Activated T-cell treated with anti-CD3 and anti-CD28 coated beads for 1 hour (primary cell): ENCODE measurements around the gene MYOCOS.
"Not testable (repeated sequence)": the region's sequence is repeated elsewhere in the genome, so short reads cannot be mapped to it uniquely, and the experiment has no call there.

ENCODE experiments used
- DNase-seq: peaks from one replicate; pipeline ENCODE4 v3.0.0-alpha.2; 2020; ENCODE audit warnings: low read depth

Gene MYOCOS

DNA sequence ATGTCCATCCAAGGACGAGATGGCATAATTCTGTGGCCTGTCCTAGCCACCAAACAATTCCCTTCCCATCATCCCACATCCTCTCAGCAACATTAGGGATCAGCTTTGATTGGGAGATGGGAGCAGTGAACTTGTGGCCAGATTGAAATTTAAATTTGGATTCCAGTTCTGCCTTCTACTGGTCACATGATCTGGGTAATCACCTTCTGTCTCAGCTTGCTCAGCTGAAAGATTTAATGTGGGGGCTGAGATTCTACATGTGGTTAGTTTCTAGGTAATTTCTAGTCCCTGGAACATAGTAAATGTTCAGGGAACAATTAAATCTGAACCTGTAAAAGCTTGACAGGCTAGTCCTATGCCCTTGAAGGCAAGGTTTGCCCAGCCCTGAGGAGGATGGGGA, 3.2 kb downstream of the MYOCOS start:
- DNase-seq: no peak

DNA sequence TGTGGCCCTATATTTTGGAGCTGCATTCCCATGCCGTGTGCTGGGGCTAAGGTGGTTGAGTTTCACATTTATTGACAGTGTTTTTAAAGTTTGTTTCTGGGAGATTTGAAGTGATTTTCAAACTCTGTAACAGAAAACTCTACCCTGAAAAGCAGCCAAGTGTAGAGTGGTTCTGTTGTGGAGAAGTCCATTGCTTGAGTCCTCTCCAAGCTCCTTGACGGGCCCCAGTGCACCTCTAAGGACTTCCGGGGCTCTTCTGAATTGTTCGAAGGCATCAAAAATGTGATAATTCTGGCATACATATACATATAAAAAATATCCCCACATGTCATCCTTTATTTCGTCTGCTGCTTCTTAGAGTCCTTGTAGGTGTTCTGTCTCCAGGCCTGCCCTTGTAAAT, 5.0 kb downstream of the MYOCOS start:
- DNase-seq: no peak

DNA sequence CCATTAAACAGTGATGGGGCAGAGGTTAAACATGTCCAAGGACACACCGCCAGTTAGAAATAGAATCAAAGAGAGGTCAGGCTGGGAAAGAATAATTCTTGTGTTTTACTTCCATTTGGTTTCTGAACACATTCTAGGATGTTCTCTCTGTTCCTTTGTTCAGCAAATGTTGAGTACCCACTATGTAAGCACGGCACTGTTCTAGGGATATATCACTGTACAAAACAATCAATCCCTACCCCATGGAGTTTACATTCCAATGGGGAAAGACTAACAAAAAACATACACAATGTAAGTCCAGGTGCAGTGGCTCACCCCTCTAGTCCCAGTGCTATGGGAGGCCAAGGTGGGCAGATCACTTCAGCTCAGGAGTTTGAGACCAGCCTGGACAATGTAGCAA, 6.2 kb downstream of the MYOCOS start:
- DNase-seq: no peak

DNA sequence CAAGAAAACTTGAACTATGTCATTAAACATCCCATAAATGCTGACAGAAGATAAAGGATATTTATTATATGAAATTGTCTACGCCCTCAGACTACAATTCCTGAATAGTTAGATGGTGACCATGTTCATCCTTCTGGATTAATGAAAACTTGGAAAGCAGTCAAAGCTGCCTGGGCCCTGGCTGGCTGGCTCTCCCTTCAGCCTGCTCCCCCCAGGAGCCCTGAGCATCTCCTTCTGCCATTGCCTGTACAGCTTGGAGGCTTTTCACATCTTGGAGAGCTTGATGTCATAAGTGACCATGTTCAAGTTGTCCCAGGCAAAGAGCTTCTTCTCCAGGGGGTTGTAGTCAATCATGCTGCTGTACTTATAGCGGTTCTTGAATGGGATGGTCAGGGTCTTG, 13.6 kb downstream of the MYOCOS start:
- DNase-seq: no peak

DNA sequence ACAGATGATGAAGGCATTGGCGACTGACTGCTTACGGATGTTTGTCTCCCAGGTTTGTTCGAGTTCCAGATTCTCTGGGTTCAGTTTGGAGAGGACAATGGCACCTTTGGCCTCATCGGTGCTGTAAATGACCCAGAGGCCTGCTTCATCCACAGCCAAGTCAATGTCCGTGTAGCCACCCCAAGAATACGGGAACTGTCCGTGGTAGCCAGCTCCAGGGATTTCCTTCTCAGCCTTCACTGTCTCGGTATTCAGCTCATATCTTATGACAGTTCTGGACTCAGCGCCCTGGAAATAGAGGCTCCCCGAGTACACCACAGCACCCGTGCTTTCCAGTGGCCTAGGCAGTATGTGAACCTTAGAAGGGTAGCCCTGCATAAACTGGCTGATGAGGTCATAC, 14.1 kb downstream of the MYOCOS start:
- DNase-seq: no peak

DNA sequence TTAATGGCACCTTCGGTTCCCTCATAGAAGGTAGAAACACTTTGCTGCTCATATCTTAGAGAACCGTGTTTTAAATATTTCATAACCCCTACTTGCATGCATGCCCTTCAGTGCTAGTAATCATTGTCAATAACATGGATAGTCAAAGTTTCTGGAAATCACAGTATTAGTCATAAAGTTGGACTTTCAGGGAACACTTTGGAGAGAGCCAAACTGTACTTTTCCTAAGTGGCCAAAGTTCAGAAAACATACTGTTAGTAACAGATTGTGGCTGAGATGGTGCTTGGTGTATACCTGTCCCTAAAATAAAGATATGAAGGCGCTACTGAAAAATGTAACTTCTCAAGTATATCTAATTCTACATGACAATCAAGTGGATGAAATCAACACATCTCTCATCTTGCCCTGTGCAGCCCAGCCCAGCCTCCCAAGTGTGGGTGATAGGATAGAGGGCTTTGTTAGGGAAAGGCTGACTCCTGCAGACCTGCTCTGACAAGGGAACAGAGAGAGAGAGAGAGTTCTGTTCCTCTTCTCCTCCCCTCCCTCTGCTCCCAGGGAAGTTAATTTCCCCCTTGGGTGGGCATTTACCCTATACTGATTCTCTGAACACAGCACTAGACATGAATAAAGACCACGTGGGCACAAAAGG, 16.0 kb downstream of the MYOCOS start:
- no peak for DNase-seq

DNA sequence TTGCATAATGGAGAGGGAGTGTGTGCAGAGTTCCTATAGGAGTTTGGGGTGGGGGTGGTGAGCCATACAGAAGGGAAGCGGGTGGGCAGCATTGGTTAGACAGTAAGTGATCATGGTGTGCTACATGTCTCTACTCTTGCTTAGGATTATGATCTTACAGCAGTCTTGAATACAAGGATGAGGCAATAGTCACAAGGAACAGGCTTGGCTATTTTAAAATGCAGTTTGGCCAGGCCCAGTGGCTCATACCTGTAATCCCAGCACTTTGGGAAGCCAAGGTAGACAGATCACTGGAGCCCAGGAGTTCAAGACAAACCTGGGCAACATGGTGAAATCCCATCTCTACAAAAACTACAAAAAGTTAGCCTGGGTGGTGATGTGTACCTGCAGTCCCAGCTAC, 18.2 kb downstream of the MYOCOS start:
- no peak for DNase-seq

DNA sequence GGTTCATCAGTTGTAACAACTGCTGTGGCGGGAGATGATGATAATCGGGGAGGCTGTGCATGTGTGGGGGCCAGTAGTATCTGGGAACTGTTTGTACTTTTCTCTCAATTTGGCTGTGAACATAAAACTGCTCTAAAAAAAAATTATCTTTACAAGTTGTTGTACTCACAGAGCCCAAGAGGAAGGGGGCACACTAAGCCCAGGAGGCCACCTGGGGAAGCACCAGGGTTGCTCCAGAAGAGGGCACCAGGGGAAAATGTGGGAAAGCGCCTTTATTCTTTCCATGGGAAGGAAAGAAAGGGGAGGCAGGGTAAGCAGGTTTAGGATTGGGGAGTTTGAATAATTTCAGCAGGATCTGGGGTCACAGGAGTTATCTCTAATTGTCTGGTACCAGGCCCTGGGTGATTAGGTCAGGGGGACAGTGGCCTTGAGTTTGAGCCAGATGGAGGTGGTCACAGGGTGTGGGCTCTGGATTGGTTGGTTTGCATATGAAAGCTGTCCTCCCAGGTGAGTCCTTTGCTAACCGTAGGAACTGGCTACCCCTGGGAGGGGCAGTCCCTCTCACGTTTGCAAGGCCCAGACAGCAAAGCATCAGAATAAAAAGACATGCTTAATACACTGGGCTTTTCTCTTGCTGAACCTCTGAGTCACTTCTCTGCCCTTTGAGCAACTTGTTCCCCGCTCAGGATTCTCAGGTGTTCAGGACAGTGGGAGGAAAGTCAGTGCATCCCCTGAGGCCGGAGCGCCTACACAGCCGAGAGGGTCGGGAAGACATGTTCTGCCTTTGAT, 19.2 kb downstream of the MYOCOS start:
- DNase-seq: no peak

DNA sequence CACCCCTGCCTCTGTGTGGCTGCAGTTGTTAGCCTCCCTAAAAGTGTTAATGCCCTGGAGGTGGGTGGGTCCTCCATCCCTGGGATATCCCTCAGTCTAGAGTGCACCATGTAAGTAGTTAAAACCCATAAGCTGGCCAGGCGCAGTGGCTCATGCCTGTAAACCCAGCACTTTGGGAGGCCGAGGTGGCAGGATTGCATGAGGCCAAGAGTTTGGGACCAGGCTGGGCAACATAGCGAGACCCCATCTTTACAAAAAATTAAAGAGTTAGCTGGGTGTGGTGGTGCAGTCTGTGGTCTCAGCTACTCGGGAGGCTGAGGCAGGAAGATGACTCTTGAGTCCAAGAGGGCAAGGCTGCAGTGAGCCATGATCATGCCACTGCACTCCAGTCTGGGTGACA, 20.2 kb downstream of the MYOCOS start:
- DNase-seq: no peak

DNA sequence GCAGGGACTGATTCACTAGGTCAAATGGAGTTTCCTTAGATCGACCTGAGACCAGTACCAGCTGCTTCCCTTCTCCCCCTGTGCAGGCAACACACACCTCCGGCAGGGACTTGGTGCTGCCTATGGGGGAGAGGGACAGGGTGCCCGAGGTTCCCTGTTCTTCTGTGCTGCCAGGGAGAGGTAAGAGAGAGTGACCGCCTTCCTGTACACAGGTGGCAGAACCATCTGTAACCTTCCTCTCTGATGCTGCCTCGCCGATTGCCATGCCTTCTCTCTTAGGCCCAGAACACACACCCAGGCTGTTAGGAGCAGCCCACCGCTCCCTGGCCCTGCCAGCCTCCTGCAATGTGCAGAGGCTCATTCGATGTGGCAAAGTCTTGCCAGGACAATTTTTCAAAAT, 21.1 kb downstream of the MYOCOS start:
- DNase-seq: no peak

DNA sequence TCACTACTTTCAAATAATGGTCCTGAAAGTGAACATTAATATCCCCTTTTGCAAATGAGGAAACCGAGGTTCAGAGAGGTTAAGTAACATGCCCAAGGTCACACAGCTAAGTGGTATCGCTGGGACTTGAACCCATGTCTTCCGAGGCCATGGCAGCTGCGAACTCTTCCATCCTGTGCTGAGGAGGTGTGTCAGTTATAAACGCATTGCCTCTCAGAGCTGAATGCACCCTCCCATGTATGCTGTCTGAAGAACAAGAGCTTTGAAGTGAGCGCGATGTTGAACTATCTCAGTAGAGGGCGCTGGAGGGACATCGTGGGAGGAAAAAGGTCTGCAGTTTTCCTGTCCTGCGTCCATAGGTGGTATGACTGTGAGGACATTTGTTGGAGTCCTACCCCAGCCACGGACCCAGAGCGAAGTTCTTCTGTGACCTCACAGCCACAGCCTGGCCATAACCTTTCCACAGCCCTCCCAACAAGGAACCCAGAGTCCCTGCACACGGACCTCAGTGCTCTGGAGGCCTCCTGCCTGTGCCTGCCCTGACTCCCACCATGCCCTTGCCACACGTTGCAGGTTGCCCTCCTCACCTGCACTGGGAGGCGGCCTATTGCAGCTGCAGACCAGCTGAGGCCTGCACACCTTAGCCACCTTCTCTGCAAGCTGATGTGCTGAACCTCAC, 22.9 kb downstream of the MYOCOS start:
- DNase-seq: peak; percentile 37

DNA sequence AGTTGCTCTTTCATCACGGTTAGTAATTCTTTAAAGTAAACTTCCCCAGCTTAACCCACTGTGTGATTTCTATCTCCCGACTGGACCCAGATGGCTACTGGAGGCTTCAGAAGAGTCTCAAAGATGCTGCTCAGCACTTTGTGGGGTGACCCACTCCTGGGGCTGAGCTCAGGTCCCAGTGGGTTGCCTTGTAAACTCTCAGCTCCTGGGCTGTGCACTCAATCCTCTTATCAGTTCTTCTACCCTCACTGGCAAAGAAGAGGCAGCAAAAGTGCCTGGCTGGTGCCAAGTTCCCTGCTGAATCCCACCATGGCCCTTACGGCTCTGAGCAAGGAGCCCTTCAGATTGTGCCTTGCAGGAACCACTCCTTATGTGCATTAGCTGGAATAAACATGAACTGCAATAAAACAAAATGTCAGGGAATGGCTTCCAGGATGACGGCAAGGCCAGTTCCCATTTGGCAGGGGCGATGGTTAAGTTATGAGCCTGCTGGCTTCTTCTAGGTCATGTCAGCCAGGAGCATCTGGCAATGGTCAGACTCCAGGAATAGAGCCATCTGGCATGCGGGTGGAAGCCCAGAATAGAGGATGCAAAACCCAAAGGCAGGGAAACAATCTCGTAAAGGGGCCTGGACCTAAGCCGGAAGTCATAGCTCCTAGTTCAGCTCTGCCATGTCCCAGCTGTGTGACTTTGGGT, 23.7 kb downstream of the MYOCOS start:
- DNase-seq: no peak

DNA sequence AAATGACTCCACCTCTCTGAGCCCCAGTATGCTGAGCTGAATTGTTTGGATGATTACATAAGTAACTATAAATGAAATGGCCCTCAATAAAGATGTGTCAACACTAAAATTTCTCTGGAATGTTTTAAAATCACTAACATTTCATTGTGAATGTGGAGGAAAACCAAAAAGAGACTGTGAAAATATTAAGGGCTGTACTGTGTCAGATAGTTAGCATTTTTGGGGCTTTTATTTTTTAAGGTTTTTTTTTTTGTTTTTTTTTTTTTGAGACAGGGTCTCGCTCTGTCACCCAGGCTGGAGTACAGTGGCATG, 24.2 kb downstream of the MYOCOS start:
- DNase-seq: no peak

DNA sequence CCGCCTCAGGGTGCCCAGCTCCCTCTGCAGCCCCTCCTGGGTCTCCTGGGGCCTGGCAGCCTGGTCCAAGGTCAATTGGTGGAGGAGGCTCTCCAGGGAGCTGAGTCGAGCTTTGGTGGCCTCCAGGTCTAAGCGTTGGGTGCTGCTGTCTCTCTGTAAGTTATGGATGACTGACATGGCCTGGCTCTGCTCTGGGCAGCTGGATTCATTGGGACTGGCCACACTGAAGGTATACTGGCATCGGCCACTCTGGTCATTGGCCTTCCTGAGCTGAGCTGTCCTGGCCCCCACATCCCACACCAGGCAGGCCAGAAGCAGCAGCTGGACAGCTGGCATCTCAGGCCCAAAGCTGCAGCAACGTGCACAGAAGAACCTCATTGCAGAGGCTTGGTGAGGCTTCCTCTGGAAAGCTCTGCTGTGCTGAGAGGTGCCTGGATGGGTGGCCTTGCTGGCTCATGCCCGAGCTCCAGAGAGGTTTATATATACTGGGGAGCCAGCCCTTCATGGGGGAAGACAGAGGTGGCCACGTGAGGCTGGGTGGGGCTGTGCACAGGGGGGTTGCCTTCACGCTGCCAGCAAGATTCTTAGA, 30.3 kb downstream of the MYOCOS start, which contains the start of gene MYOC:
Gene MYOC, minus strand, starts transcription at position 455 of the 589 bp plus-strand sequence. Its CDS starts 77 bp downstream, at position 378.
- DNase-seq: no peak

DNA sequence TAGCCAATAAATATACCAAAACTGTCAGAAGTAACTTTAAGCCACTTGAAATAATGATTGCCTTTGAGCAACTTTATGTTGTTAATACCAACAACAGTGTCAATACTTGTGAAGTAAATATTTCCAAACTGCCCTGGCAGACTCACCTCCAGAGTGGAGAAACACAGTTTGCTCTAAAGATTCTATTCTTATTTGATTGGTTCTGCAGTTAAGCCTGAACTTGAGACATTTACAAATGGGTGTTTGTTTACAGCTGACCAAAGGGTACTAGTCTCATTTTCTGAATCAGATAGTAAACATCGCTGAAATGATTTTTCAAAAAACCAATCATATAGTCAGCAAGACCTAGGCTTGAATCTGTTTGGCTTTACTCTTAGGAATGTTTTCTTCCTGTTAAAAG, 31.8 kb downstream of the MYOCOS start:
- DNase-seq: no peak

DNA sequence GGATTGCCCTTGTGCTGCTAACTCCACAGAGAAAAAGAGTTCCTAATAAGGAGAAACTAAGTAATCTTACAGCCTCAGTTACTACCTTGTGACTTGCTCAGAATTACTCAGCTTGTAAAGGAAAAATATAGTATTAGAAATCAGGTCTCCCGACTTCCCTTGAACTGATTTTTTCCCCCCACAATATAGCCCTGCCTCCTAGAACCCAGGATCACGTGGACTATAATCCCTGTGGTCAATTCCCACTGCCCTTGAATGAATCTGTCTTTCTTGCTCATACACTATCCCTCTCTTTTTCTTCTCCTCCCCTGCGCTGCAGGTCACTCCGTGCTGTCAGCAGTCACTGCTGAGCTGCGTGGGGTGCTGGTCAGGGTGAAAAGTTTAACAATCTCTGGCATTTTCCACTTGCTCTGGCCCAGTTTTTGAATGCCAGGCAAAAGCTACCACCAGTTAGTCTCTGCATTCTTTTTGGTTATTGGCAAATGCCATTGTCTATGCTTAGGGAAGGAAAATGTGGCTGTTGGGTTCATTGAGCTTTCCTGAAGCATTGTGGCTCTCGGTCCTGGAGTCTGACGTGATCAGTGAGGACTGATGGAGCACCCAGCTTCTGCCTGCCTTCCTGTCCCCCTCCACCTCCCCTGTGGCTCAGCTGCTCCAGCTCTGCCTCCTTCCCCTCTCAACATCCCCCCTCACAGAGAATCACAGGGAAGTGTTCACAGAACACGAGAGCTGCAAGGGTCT, 32.3 kb downstream of the MYOCOS start:
- DNase-seq: no peak

DNA sequence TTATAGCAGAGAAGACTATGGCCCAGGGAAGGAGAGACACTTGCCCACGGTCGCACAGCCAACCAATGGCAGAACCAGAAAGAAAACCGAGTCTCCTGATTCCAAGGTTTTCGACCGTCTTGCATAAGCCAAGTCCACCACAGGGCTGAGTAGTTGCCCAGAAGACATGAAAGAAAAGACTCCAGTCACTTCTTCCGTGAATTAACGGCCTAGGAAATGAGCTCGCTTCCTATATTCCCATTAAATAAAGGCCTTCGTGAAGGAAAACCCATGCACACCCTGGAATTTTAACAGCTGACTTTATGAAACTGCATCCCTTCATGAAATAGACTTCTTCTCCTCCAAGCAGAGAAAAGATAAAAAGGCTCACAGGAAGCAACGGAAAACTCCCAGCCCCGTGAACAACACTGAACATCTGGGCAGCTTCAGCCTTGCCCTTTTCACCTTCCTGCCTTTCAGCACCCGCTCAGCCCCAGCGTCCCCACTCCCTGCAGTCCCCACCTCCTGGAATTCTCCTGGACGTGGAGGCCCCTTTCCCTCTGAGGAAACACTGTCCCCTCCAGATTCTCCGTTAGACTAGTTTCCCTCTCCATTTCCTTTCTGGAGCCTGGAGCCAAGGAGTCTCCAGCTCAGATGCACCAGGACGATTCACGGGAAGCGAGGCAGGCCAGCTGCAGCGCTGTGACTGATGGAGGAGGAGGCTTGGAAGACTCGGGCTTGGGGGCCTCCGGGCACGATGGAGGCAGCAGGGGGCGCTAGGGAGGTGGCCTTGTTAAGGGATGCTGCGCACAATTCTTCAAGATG, 33.1 kb downstream of the MYOCOS start:
- peak; percentile 46 for DNase-seq

DNA sequence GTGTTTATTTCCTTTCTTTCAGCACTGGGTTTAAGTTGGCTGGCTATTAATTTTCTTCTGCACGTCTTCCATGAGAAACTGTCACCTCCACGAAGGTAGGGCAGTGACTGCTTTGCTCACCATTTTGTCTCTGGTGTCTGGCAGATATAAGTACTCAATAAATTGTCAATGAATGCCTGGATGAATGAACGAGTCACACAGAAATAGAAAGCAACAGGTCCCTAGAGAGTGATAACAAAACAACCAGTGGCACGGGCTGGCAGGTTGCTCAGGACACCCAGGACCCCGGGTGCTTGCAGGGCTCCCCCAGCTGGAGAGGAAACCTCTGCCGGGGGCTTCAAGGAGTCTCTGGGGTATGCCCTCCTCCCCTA, 33.7 kb downstream of the MYOCOS start:
- no peak for DNase-seq

DNA sequence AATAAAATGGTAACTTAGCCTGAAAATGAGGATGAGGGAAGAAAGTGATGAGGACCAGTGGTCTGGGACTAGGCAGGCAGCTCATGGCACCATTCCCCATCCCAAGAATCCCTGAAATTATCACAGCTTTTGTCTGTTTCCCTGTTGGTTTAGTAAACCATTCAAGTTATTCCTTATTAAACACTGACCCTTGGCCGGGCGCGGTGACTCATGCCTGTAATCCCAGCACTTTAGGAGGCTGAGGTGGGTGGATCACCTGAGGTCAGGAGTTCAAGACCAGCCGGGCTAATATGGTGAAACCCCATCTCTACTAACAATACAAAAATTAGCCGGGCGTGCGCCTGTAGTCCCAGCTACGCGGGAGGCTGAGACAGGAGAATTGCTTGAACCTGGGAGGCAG, 34.2 kb downstream of the MYOCOS start:
- not testable (repeated sequence) for DNase-seq

DNA sequence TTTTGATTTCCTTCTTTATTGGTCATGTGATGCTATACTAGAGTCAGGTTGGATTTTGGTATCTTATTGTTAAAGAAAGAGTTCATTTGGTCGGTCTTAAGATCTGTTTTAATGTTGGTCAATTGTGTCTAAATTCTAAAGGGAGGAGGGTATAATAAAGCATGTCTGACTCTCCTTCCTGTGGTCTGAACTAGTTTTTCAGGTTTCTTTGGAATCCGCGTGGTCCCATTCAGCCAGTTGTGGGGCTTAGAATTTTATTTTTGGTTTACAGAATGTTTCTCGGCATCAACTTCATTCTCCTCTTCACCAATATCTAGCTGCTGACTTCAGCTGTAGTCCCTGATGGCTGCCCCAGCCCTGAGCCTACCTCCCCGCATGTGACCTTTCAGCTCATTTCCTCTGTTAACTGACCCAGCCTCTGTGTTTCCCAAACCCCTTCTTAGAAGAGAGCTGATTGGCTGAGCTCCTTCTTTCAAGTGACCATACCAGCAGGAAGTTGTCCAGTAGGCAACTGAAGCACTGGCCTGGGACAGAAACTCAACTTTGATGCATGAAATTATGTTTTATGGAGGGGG, 39.1 kb downstream of the MYOCOS start:
- DNase-seq: no peak
